ENCODE measurements around the gene BPIFB6. TPM values are rescaled to one million over a fixed set of nuclear protein-coding genes. Genes with fewer than 3 reads are reported as not detected.

The BPIFB6 gene
- total RNA-seq, 1 donor from 2014 or later, result not detected

DNA sequence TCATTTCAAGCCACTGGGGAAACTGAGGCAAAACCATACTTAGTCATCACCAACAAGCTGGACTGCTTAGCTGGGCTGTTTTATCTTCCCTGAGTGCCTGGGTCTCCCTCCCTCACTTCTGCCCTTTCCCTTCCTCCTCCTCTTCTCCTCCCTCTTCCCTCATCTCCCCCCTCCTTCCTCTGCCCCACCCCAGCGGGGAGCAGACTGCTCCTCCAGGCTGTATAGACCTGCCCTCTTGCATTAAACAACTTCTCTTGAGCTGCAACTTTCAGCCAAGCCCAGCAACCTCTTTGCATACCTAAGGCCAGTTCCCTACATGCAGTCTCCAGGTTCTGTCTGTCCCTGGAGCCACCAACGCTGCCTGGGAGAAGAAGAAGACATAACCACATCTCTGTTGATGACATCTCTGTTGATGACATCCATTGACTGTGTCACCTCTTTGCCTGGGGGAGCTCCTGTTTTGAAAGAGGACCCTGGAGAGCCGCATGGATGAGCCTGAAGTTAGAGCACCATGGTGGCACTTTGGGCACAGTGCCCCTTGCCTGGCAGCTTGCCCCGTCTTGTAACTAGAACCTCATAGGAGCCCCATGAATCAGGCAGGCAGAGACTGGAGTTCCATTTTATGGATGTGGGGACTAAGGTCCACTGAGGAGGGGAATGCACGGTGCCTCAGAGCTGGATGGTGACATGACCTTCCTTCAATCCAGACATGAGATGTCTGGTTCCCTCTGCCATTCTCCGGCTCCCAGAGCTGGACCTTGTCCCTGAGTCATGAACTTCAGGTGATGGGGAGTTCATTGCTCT is 7.8 kb upstream of the BPIFB6 start:
- Histone ChIP-seq H3K36me3 (ENCODE audit: control insufficient read depth in 3 of 3, insufficient read depth in 3 of 3, low read length in 3 of 3) (no peaks in the 10 kb centered on the region), H3K27ac (ENCODE audit: low read depth, low read length) (no peak overlapping the region), H3K27me3 (ENCODE audit: control insufficient read depth in 3 of 3, insufficient read depth in 3 of 3, low read length in 3 of 3) (peaks cover 3 to 28% (median 11%) of the 10 kb centered on the region in 3 donors), H3K4me3 (ENCODE audit: low read length in 3 of 3) (no peak overlapping the region), H3K4me1 (ENCODE audit: control insufficient read depth in 3 of 3, insufficient read depth in 3 of 3, low read length in 3 of 3) (no peaks in the 10 kb centered on the region), H3K9me3 (ENCODE audit: control insufficient read depth in 3 of 3, low read length in 3 of 3) (peaks cover 0 to 3% (median 0%) of the 10 kb centered on the region in 3 donors), H3K9ac (ENCODE audit: low read depth in 1 of 3, low read length in 3 of 3) (no peak overlapping the region)

DNA sequence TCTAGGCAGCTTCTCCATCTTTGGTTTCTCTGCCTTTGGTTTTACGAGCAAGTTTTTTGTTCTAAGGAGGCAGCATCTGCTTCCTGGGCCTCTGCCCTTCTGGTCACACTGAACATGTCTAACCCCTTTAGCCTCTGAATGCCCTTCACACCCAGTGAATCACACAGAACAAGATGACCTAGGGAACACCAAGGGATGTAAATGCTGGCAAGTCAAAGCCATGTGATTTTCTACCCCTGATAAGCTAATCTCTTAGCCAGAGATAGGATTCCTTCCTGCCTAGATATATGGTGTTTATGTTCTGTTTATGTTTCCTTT is 7.2 kb upstream of the BPIFB6 start:
- Histone ChIP-seq H3K4me1 (ENCODE audit: control insufficient read depth in 3 of 3, insufficient read depth in 3 of 3, low read length in 3 of 3) (no peaks in the 10 kb centered on the region), H3K27me3 (ENCODE audit: control insufficient read depth in 3 of 3, insufficient read depth in 3 of 3, low read length in 3 of 3) (peaks cover 8 to 31% (median 16%) of the 10 kb centered on the region in 3 donors), H3K4me3 (ENCODE audit: low read length in 3 of 3) (no peak overlapping the region), H3K27ac (ENCODE audit: low read depth, low read length) (no peak overlapping the region), H3K9ac (ENCODE audit: low read depth in 1 of 3, low read length in 3 of 3) (no peak overlapping the region), H3K9me3 (ENCODE audit: control insufficient read depth in 3 of 3, low read length in 3 of 3) (peaks cover 0 to 3% (median 0%) of the 10 kb centered on the region in 3 donors), H3K36me3 (ENCODE audit: control insufficient read depth in 3 of 3, insufficient read depth in 3 of 3, low read length in 3 of 3) (no peaks in the 10 kb centered on the region)

DNA sequence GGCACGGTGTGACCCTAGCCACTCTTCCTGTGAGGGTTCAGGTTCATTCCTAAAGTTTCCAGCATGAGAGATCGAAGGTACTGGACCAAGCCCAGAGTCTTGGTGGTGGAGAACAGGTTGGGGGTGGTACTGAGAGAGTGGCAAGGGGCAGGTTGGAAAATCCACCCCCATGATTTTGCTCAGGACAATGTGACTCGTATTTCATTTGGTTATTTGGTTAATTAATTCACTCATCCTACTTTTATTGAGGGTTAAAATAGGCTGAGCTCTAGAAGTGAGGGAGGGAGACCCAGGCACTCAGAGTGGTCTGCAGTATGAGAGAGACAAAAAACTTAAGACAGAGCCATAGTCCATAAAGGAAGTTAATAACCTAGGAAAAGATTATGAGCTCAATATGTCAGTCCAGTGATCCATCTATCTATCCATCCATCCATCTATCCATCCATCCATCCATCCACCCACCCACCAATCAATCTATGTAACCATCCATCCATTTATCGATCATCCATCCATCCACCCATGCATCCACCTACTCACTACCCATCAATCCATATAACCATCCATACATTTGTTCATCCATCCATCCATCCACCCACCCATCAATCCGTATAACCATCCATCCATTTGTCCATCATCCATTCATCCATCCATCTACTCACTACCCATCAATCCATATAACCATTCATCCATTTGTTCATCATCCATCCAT is 6.7 kb upstream of the BPIFB6 start:
- Histone ChIP-seq H3K4me1 (ENCODE audit: control insufficient read depth in 3 of 3, insufficient read depth in 3 of 3, low read length in 3 of 3) (no peaks in the 10 kb centered on the region), H3K27me3 (ENCODE audit: control insufficient read depth in 3 of 3, insufficient read depth in 3 of 3, low read length in 3 of 3) (peaks cover 9 to 30% (median 20%) of the 10 kb centered on the region in 3 donors), H3K9ac (ENCODE audit: low read depth in 1 of 3, low read length in 3 of 3) (no peak overlapping the region), H3K4me3 (ENCODE audit: low read length in 3 of 3) (no peak overlapping the region), H3K36me3 (ENCODE audit: control insufficient read depth in 3 of 3, insufficient read depth in 3 of 3, low read length in 3 of 3) (no peaks in the 10 kb centered on the region), H3K27ac (ENCODE audit: low read depth, low read length) (no peak overlapping the region), H3K9me3 (ENCODE audit: control insufficient read depth in 3 of 3, low read length in 3 of 3) (peaks cover 0 to 3% (median 0%) of the 10 kb centered on the region in 3 donors)

DNA sequence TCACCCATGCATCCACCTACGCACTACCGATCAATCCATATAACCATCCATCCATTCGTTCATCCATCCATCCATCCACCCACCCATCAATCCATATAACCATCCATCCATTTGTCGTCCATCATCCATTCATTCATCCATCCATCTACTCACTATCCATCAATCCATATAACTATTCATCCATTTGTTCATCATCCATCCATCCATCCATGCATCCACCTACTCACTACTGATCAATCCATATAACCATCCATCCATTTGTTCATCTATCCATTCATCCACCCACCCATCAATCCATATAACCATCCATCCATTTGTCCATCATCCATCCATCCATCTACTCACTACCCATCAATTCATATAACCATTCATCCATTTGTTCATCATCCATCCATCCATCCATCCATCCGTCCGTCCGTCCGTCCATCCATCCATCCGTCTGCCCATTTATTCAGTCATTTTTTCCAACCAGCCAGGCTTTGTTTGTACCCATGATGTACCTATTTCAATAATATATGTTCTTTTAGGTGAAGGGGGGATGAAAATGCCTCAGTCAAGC is 6.1 kb upstream of the BPIFB6 start:
- Histone ChIP-seq H3K4me1 (ENCODE audit: control insufficient read depth in 3 of 3, insufficient read depth in 3 of 3, low read length in 3 of 3) (no peaks in the 10 kb centered on the region), H3K9me3 (ENCODE audit: control insufficient read depth in 3 of 3, low read length in 3 of 3) (peaks cover 0 to 3% (median 0%) of the 10 kb centered on the region in 3 donors), H3K4me3 (ENCODE audit: low read length in 3 of 3) (no peak overlapping the region), H3K9ac (ENCODE audit: low read depth in 1 of 3, low read length in 3 of 3) (no peak overlapping the region), H3K27ac (ENCODE audit: low read depth, low read length) (no peak overlapping the region), H3K27me3 (ENCODE audit: control insufficient read depth in 3 of 3, insufficient read depth in 3 of 3, low read length in 3 of 3) (peaks cover 9 to 35% (median 19%) of the 10 kb centered on the region in 3 donors), H3K36me3 (ENCODE audit: control insufficient read depth in 3 of 3, insufficient read depth in 3 of 3, low read length in 3 of 3) (no peaks in the 10 kb centered on the region)

DNA sequence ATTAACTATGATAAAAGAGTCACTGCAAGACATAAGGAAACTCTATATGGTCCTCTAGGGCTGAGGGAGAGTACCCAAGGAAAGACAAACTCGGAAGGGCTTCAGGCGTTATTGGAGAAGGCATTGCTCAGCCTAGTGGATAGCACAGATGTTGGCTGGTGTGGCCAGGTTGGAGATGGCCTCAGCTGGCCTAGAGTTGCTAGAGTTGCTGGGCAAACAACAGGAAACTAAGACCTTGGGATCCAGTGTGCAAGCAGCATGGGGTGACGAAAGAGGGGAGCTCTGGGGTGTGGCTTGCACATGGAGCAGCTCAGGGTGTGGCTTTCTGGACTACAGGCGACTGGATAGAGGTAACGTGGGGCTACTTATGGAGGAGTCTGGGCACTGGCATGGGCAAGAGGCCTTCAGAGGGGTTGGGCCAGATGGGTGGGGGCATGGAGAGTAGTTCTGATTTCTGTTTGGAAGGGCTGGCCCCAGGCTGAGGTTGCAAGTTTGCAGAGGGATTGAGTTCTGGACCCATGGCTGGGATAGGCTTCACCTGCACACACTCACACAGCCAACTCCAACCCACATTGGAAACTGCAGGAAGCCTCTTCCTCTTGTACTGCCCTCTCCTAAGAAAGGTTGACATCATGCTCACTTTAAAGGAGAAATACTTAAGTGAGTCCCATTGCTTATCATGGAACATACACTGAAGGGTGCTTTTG is 5.2 kb upstream of the BPIFB6 start:
- H3K4me3 ChIP-seq (ENCODE audit: low read length in 3 of 3), result no peak overlapping the region
- peaks cover 9 to 33% (median 22%) of the 10 kb centered on the region in 3 donors for H3K27me3 ChIP-seq (ENCODE audit: control insufficient read depth in 3 of 3, insufficient read depth in 3 of 3, low read length in 3 of 3)
- H3K9me3 ChIP-seq (ENCODE audit: control insufficient read depth in 3 of 3, low read length in 3 of 3), result peaks cover 0 to 3% (median 0%) of the 10 kb centered on the region in 3 donors
- no peaks in the 10 kb centered on the region for H3K4me1 ChIP-seq (ENCODE audit: control insufficient read depth in 3 of 3, insufficient read depth in 3 of 3, low read length in 3 of 3)
- no peak overlapping the region for H3K27ac ChIP-seq (ENCODE audit: low read depth, low read length)
- H3K9ac ChIP-seq (ENCODE audit: low read depth in 1 of 3, low read length in 3 of 3), result no peak overlapping the region
- no peaks in the 10 kb centered on the region for H3K36me3 ChIP-seq (ENCODE audit: control insufficient read depth in 3 of 3, insufficient read depth in 3 of 3, low read length in 3 of 3)

DNA sequence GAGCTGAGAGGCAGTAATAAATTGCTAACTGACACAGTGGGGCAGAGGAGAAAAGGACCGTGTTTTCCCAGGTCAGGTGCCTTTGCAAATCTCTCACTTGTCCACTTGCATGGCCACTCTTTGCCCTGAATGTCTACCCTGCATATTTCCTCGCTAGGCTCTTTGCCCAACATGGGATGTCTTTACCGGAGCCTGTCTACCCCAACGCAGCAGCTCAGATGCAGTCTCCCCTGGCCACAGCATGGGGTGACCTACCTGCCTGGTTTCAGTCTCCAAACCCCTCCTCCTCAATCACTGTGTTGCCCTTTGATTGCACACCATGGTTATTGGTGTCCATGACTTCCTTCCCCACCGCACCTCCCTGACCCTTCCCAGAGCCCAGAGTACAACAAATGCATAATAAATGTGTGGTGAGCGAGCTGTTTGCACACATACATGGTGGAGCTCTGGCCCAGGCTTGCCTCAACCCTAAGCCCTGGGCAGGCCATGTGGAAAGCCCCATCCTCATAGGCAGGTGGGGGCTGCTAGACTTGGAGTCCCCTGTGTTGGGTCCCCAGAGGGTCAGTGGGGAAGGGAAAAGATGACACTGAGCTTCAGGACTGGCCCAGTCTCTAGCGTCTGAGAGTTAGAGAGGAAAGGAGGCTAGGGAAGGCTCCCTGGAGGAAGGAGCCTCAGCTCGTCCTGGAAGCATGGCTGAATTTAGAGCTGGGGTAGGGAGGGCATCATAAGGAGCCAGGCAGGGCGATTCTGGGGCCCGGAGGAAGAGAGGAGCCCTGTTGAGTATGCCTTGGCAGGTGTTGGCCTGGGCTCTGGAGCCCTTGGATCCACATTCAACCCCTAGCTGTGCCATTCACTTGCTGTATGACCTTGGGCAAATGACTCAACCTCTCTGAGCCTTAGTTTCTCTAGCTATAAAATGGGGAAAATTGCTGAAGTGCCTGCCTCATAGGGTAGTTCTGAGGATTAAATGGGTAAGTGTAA is 4.4 kb upstream of the BPIFB6 start:
- Histone ChIP-seq H3K27ac (ENCODE audit: low read depth, low read length) (no peak overlapping the region), H3K9ac (ENCODE audit: low read depth in 1 of 3, low read length in 3 of 3) (no peak overlapping the region), H3K4me3 (ENCODE audit: low read length in 3 of 3) (no peak overlapping the region)

DNA sequence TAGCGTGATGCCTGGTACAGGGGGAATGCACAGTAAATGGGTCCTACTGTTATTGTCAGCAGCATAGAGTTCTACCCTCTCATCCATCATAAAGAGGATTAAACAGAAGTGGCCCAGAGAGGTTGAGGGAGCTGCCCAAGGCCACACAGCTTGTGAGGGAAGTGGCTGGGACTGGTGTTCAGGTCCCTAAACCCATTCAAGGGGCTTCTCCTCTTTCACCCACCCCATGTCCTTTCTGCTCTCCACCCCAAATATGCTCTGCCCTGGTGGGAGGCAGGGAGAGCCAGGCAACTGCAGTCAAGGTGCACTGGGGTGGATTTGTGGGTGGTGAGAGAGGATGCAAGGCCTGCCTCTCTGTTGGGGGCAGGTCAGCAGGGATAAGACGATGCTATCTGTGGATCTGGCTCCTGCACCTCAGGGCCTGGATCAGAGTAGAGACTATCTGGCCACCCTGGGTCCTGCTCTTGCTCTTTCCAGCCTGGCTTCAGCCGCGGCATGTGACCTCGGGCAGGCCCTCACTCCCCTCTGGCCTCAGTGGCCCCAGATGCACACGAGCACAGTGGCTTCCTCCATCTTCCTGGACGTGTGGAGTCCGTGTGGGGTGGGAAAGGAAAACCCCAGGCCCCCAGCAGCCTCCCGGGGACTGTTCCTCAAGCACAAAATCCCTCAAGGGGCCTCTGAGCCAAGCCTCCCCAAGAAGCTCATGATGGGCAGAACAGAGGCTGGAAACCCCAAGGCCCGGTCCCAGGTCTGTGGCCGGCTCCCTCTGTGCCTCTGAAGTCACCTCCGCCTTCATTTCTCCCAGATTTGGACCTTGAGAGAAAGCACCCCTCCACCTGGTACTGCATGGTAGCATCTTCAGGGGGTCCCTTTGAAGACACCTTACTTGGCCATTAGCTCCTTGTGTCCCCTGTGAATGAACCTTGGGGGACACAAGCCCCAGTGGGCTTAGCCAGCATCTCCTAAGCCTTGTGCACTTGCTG is 3.4 kb upstream of the BPIFB6 start:
- no peak overlapping the region for H3K9ac ChIP-seq (ENCODE audit: low read depth in 1 of 3, low read length in 3 of 3)
- H3K36me3 ChIP-seq (ENCODE audit: control insufficient read depth in 3 of 3, insufficient read depth in 3 of 3, low read length in 3 of 3), result no peaks in the 10 kb centered on the region
- H3K27ac ChIP-seq (ENCODE audit: low read depth, low read length), result no peak overlapping the region
- no peaks in the 10 kb centered on the region for H3K4me1 ChIP-seq (ENCODE audit: control insufficient read depth in 3 of 3, insufficient read depth in 3 of 3, low read length in 3 of 3)
- no peak overlapping the region for H3K4me3 ChIP-seq (ENCODE audit: low read length in 3 of 3)
- H3K27me3 ChIP-seq (ENCODE audit: control insufficient read depth in 3 of 3, insufficient read depth in 3 of 3, low read length in 3 of 3), result peaks cover 12 to 38% (median 30%) of the 10 kb centered on the region in 3 donors
- H3K9me3 ChIP-seq (ENCODE audit: control insufficient read depth in 3 of 3, low read length in 3 of 3), result peaks cover 0 to 3% (median 0%) of the 10 kb centered on the region in 3 donors

More for the DNA sequence above, 4.4 kb upstream of the BPIFB6 start:
- no peaks in the 10 kb centered on the region for H3K36me3 ChIP-seq (ENCODE audit: control insufficient read depth in 3 of 3, insufficient read depth in 3 of 3, low read length in 3 of 3)
- H3K27me3 ChIP-seq (ENCODE audit: control insufficient read depth in 3 of 3, insufficient read depth in 3 of 3, low read length in 3 of 3), result peaks cover 9 to 34% (median 30%) of the 10 kb centered on the region in 3 donors
- H3K9me3 ChIP-seq (ENCODE audit: control insufficient read depth in 3 of 3, low read length in 3 of 3), result peaks cover 0 to 3% (median 0%) of the 10 kb centered on the region in 3 donors
- H3K4me1 ChIP-seq (ENCODE audit: control insufficient read depth in 3 of 3, insufficient read depth in 3 of 3, low read length in 3 of 3), result no peaks in the 10 kb centered on the region

DNA sequence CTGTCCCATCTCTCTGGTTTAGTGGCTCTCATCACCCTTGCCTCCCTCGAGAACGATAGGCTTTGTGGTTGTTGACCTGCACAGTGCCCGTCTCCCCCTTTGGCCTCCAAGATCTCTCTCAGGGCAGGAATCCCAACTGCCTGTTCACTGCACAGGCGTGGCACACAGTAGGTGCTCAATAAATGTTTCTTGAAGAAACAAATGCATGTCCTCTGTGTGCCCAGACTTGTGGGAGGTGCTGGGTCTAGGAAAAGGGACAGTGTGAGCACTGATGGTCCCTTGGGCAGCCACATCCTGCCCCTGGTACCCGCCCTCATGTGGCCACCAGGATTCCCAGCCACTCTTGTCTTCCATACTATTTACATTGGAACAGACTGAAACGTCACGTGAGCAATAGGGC is 2.6 kb upstream of the BPIFB6 start:
- no peak overlapping the region for H3K9ac ChIP-seq (ENCODE audit: low read depth in 1 of 3, low read length in 3 of 3)
- no peaks in the 10 kb centered on the region for H3K4me1 ChIP-seq (ENCODE audit: control insufficient read depth in 3 of 3, insufficient read depth in 3 of 3, low read length in 3 of 3)
- H3K9me3 ChIP-seq (ENCODE audit: control insufficient read depth in 3 of 3, low read length in 3 of 3), result peaks cover 0 to 3% (median 0%) of the 10 kb centered on the region in 3 donors
- H3K27ac ChIP-seq (ENCODE audit: low read depth, low read length), result no peak overlapping the region
- no peak overlapping the region for H3K4me3 ChIP-seq (ENCODE audit: low read length in 3 of 3)
- H3K36me3 ChIP-seq (ENCODE audit: control insufficient read depth in 3 of 3, insufficient read depth in 3 of 3, low read length in 3 of 3), result no peaks in the 10 kb centered on the region
- H3K27me3 ChIP-seq (ENCODE audit: control insufficient read depth in 3 of 3, insufficient read depth in 3 of 3, low read length in 3 of 3), result peaks cover 12 to 35% (median 30%) of the 10 kb centered on the region in 3 donors
